Effector memory CD4-positive, alpha-beta T cell (primary cell): ENCODE measurements around the gene ATP8A2.
"Not testable (repeated sequence)": the region's sequence is repeated elsewhere in the genome, so short reads cannot be mapped to it uniquely, and the experiment has no call there.

Experiments
- DNase-seq, 3 donors: peaks; one replicate each; pipeline ENCODE4 v3.0.0-alpha.2; 2020
- H3K27ac ChIP-seq: 2 replicates; pipeline ENCODE4 v1.7.0; 2013; ENCODE audit warnings: mild to moderate bottlenecking, low read length, moderate library complexity; ENCODE audit not compliant: insufficient read depth, poor library complexity, severe bottlenecking
- H3K27me3 ChIP-seq: replicated peaks from 2 replicates; pipeline ENCODE4 v1.7.0; 2013; ENCODE audit warnings: mild to moderate bottlenecking, low read length; ENCODE audit not compliant: insufficient read depth, control insufficient read depth, poor library complexity, severe bottlenecking
- H3K36me3 ChIP-seq: 2 replicates; pipeline ENCODE4 v1.7.0; 2013; ENCODE audit warnings: mild to moderate bottlenecking, low read length, moderate library complexity; ENCODE audit not compliant: control insufficient read depth, insufficient read depth
- H3K4me1 ChIP-seq: 2 replicates; pipeline ENCODE4 v1.7.0; 2013; ENCODE audit warnings: low read length, mild to moderate bottlenecking; ENCODE audit not compliant: control insufficient read depth, insufficient read depth, poor library complexity, severe bottlenecking
- H3K4me3 ChIP-seq: 2 replicates; pipeline ENCODE4 v1.7.0; 2013; ENCODE audit warnings: low read length, low read depth, mild to moderate bottlenecking; ENCODE audit not compliant: insufficient read depth, poor library complexity, severe bottlenecking
- H3K9me3 ChIP-seq: 2 replicates; pipeline ENCODE4 v1.7.0; 2013; ENCODE audit warnings: mild to moderate bottlenecking, low read length, moderate library complexity; ENCODE audit not compliant: control insufficient read depth

ATP8A2 gene

GRCh38 chr13:25572171-25572570 lies 200.4 kb downstream of the ATP8A2 start:
- H3K27ac ChIP-seq, H3K27me3 ChIP-seq, DNase-seq, H3K36me3 ChIP-seq, H3K4me1 ChIP-seq, H3K4me3 ChIP-seq, H3K9me3 ChIP-seq: not testable (repeated sequence)

- Histone ChIP-seq H3K4me1 (no peaks in the 10 kb centered on the region), H3K9me3 (no peaks in the 10 kb centered on the region), H3K27ac (no peak overlapping the region), H3K27me3 (no peaks in the 10 kb centered on the region), H3K4me3 (no peak overlapping the region), H3K36me3 (no peaks in the 10 kb centered on the region)
- peak; percentile 20 to 42 (median 41) for DNase-seq
Measured at GRCh38 chr13:25574437-25575411, 202.9 kb downstream of the ATP8A2 start.

- Histone ChIP-seq H3K27ac (no peak overlapping the region), H3K9me3 (no peaks in the 10 kb centered on the region), H3K27me3 (no peaks in the 10 kb centered on the region), H3K36me3 (no peaks in the 10 kb centered on the region), H3K4me1 (no peaks in the 10 kb centered on the region), H3K4me3 (no peak overlapping the region)
- no peak for DNase-seq
Measured at GRCh38 chr13:25575562-25575961, 203.8 kb downstream of the ATP8A2 start.

- Histone ChIP-seq H3K27ac (no peak overlapping the region), H3K4me1 (no peaks in the 10 kb centered on the region), H3K4me3 (no peak overlapping the region), H3K27me3 (no peaks in the 10 kb centered on the region), H3K9me3 (no peaks in the 10 kb centered on the region), H3K36me3 (no peaks in the 10 kb centered on the region)
- no peak for DNase-seq
Measured at GRCh38 chr13:25578526-25578925, 206.8 kb downstream of the ATP8A2 start.

- Histone ChIP-seq H3K9me3 (no peaks in the 10 kb centered on the region), H3K4me3 (no peak overlapping the region), H3K36me3 (no peaks in the 10 kb centered on the region), H3K4me1 (no peaks in the 10 kb centered on the region), H3K27ac (no peak overlapping the region), H3K27me3 (no peaks in the 10 kb centered on the region)
- DNase-seq, result no peak
Measured at GRCh38 chr13:25579221-25579620, 207.4 kb downstream of the ATP8A2 start.

GRCh38 chr13:25581351-25581750 lies 209.6 kb downstream of the ATP8A2 start:
- Histone ChIP-seq H3K4me1 (no peaks in the 10 kb centered on the region), H3K36me3 (no peaks in the 10 kb centered on the region), H3K27me3 (no peaks in the 10 kb centered on the region), H3K27ac (no peak overlapping the region), H3K9me3 (no peaks in the 10 kb centered on the region), H3K4me3 (no peak overlapping the region)
- DNase-seq, result no peak

GRCh38 chr13:25584087-25584486 lies 212.3 kb downstream of the ATP8A2 start:
- H3K27me3 ChIP-seq, result no peaks in the 10 kb centered on the region

GRCh38 chr13:25585000-25585399 lies 213.2 kb downstream of the ATP8A2 start:
- H3K27me3 ChIP-seq, result no peaks in the 10 kb centered on the region
- H3K27ac ChIP-seq, result no peak overlapping the region
- DNase-seq, result no peak
- H3K4me3 ChIP-seq, result no peak overlapping the region
- no peaks in the 10 kb centered on the region for H3K4me1 ChIP-seq
- H3K36me3 ChIP-seq, result no peaks in the 10 kb centered on the region
- H3K9me3 ChIP-seq, result no peaks in the 10 kb centered on the region

More at GRCh38 chr13:25584087-25584486, 212.3 kb downstream of the ATP8A2 start:
- H3K9me3 ChIP-seq, result no peaks in the 10 kb centered on the region
- H3K36me3 ChIP-seq, result no peaks in the 10 kb centered on the region
- H3K4me1 ChIP-seq, result no peaks in the 10 kb centered on the region
- no peak overlapping the region for H3K27ac ChIP-seq
- no peak for DNase-seq
- H3K4me3 ChIP-seq, result no peak overlapping the region

GRCh38 chr13:25587326-25587980 lies 215.7 kb downstream of the ATP8A2 start:
- Histone ChIP-seq H3K4me3 (no peak overlapping the region), H3K27ac (no peak overlapping the region), H3K36me3 (no peaks in the 10 kb centered on the region), H3K9me3 (no peaks in the 10 kb centered on the region), H3K27me3 (no peaks in the 10 kb centered on the region), H3K4me1 (no peaks in the 10 kb centered on the region)
- no peak for DNase-seq
